Measurements from ENCODE around the gene ADIG.

The ADIG gene

GRCh38 chr20:38581013-38581412 lies at the start of gene ADIG:
Gene ADIG, plus strand, starts transcription at chr20:38581197. Its CDS starts 54 bp downstream, at chr20:38581251.
- no peak for DNase-seq

GRCh38 chr20:38534756-38535155 lies 46.2 kb upstream of the ADIG start:
- DNase-seq: no peak

GRCh38 chr20:38536310-38536709 lies 44.7 kb upstream of the ADIG start:
- peak; percentile 38 for DNase-seq

- no peak for DNase-seq
Measured at GRCh38 chr20:38537176-38537575, 43.8 kb upstream of the ADIG start.

- no peak for DNase-seq
Measured at GRCh38 chr20:38538789-38539188, 42.2 kb upstream of the ADIG start.

GRCh38 chr20:38543014-38543906 lies 37.7 kb upstream of the ADIG start:
- no peak for DNase-seq

GRCh38 chr20:38545771-38546170 lies 35.2 kb upstream of the ADIG start:
- no peak for DNase-seq

- DNase-seq: no peak
Measured at GRCh38 chr20:38547288-38548085, 33.5 kb upstream of the ADIG start.

GRCh38 chr20:38548356-38549083 lies 32.5 kb upstream of the ADIG start:
- DNase-seq: no peak

GRCh38 chr20:38550274-38550673 lies 30.7 kb upstream of the ADIG start:
- DNase-seq: no peak

GRCh38 chr20:38551056-38551626 lies 29.9 kb upstream of the ADIG start:
- DNase-seq: no peak

- no peak for DNase-seq
Measured at GRCh38 chr20:38554986-38555385, 26.0 kb upstream of the ADIG start.

GRCh38 chr20:38555395-38555794 lies 25.6 kb upstream of the ADIG start:
- DNase-seq: no peak

GRCh38 chr20:38557174-38557573 lies 23.8 kb upstream of the ADIG start:
- DNase-seq: no peak

- DNase-seq: no peak
Measured at GRCh38 chr20:38558596-38559360, 22.2 kb upstream of the ADIG start.

GRCh38 chr20:38559764-38560163 lies 21.2 kb upstream of the ADIG start:
- DNase-seq: peak; percentile 26

- DNase-seq: no peak
Measured at GRCh38 chr20:38563802-38564431, 17.1 kb upstream of the ADIG start.

- DNase-seq: no peak
Measured at GRCh38 chr20:38564680-38565079, 16.3 kb upstream of the ADIG start.

GRCh38 chr20:38566036-38566598 lies 14.9 kb upstream of the ADIG start:
- no peak for DNase-seq

GRCh38 chr20:38569747-38570525 lies 11.1 kb upstream of the ADIG start:
- no peak for DNase-seq
